Naive thymus-derived CD4-positive, alpha-beta T cell (primary cell): ENCODE data around the gene SECISBP2. TPM values are rescaled to one million over a fixed set of nuclear protein-coding genes. Genes with fewer than 3 reads are reported as not detected.

Experiments used
- ATAC-seq: fragments of 150-1000 bp; cut with Tn5 transposase; 2 replicates; pipeline ENCODE4 v1.10.0; 2021; ENCODE audit warnings: mild to moderate bottlenecking, moderate library complexity
- CTCF ChIA-PET: fragments of 350-600 bp; sonication (Branson Sonifier 250); formaldehyde crosslinking; loops from one replicate; lab custom pipeline; 2021; ENCODE audit warnings: antibody characterized with exemption; lab: Charles Lee
- POLR2A ChIA-PET: fragments of 350-600 bp; sonication (Branson Sonifier 250); formaldehyde crosslinking; loops from one replicate; lab custom pipeline; 2021; ENCODE audit warnings: antibody characterized with exemption, inconsistent platforms; lab: Charles Lee
- DNase-seq, 9 donors: peaks; one replicate each; pipeline versions ENCODE4 v3.0.0 to v3.0.0-alpha.2; 2020 to 2022; ENCODE audit warnings: mixed read lengths in 1 of 9
- H3K27ac ChIP-seq: one replicate; pipeline ENCODE4 v1.7.0; 2013; ENCODE audit warnings: mild to moderate bottlenecking, low read depth, low read length, moderate library complexity
- H3K27me3 ChIP-seq, 2 donors: one replicate each; pipeline ENCODE4 v1.7.0; 2013; ENCODE audit warnings: low read length in 2 of 2, mild to moderate bottlenecking in 2 of 2, moderate library complexity in 2 of 2; ENCODE audit not compliant: control insufficient read depth in 2 of 2, insufficient read depth in 2 of 2
- H3K36me3 ChIP-seq, 3 experiments: 1 replicate in 2 of 3; 2 replicates in 1 of 3; pipeline ENCODE4 v1.7.0; 2013; ENCODE audit warnings: low read length in 3 of 3, mild to moderate bottlenecking in 3 of 3, moderate library complexity in 1 of 3; ENCODE audit not compliant: insufficient read depth in 3 of 3, control insufficient read depth in 2 of 3
- H3K4me1 ChIP-seq, 2 donors: one replicate each; pipeline ENCODE4 v1.7.0; 2013; ENCODE audit warnings: low read length in 2 of 2, mild to moderate bottlenecking in 2 of 2, moderate library complexity in 1 of 2; ENCODE audit not compliant: control insufficient read depth in 2 of 2, insufficient read depth in 2 of 2
- H3K4me3 ChIP-seq: 2 replicates; pipeline ENCODE4 v1.7.0; 2013; ENCODE audit warnings: mild to moderate bottlenecking, low read length
- H3K9me3 ChIP-seq, 3 experiments: 1 replicate in 2 of 3; 2 replicates in 1 of 3; pipeline ENCODE4 v1.7.0; 2013; ENCODE audit warnings: low read length in 3 of 3; ENCODE audit not compliant: control insufficient read depth in 2 of 3
- H3K27ac Mint-ChIP-seq, 9 donors: one replicate each; pipeline ENCODE4 v1.8.0; 2020 to 2022; ENCODE audit warnings: mixed read lengths in 9 of 9, mild to moderate bottlenecking in 8 of 9, moderate library complexity in 5 of 9, inconsistent platforms in 2 of 9
- H3K27me3 Mint-ChIP-seq, 5 donors: one replicate each; pipeline ENCODE4 v1.8.0; 2021 to 2022; ENCODE audit warnings: mixed read lengths in 5 of 5, mild to moderate bottlenecking in 1 of 5
- H3K36me3 Mint-ChIP-seq, 5 donors: one replicate each; pipeline ENCODE4 v1.8.0; 2020 to 2022; ENCODE audit warnings: mixed read lengths in 5 of 5, mild to moderate bottlenecking in 3 of 5, inconsistent platforms in 1 of 5
- H3K4me1 Mint-ChIP-seq, 7 donors: one replicate each; pipeline ENCODE4 v1.8.0; 2020 to 2022; ENCODE audit warnings: mixed read lengths in 7 of 7, mild to moderate bottlenecking in 3 of 7, inconsistent platforms in 1 of 7
- H3K4me3 Mint-ChIP-seq, 10 donors: one replicate each; pipeline ENCODE4 v1.8.0; 2020 to 2022; ENCODE audit warnings: mild to moderate bottlenecking in 10 of 10, mixed read lengths in 10 of 10, moderate library complexity in 6 of 10, inconsistent platforms in 2 of 10
- H3K9me3 Mint-ChIP-seq, 11 donors: one replicate each; pipeline ENCODE4 v1.8.0; 2020 to 2022; ENCODE audit warnings: mixed read lengths in 11 of 11, mild to moderate bottlenecking in 4 of 11, inconsistent platforms in 1 of 11, moderate library complexity in 1 of 11
- intact Hi-C, 2 donors: fragments of 100-400 bp; cut with micrococcal nuclease; formaldehyde crosslinking; loops; one replicate each; pipeline ENCODE4 v1.15.1; 2023
- polyA plus RNA-seq, 2 donors: library from polyadenylated mRNA; unstranded; fragments of 300-500 nt; fragmentation: Illumina TruSeq; gene quantifications; one replicate each; pipeline ENCODE4 v1.2.3, GENCODE V29; 2021
- total RNA-seq, 6 experiments: library from RNA in 5 of 6; stranded (reverse) in 5 of 6; gene quantifications; 1 replicate in 5 of 6; 2 replicates in 1 of 6; pipeline ENCODE4 v1.2.3 and lab custom pipeline; 2021 to 2026

SECISBP2 gene
- total and polyA plus RNA-seq, 7 experiments from 2014 or later, result 20.1 to 130 (median 100) TPM

- Histone ChIP-seq H3K27ac (no peak overlapping the region), H3K36me3 (peaks cover 17 to 91% (median 20%) of the 10 kb centered on the region in 3 experiments), H3K9me3 (no peaks in the 10 kb centered on the region), H3K27me3 (no peaks in the 10 kb centered on the region), H3K4me1 (no peaks in the 10 kb centered on the region), H3K4me3 (no peak overlapping the region)
- Mint-ChIP-seq H3K4me3 (no peak overlapping the region), H3K36me3 (peaks cover 15 to 49% (median 27%) of the 10 kb centered on the region in 5 donors), H3K4me1 (peaks cover 4 to 15% (median 12%) of the 10 kb centered on the region in 7 donors), H3K27ac (peak overlapping the region in 7 of 9 donors; percentile 34 to 90 (median 44)), H3K27me3 (no peaks in the 10 kb centered on the region), H3K9me3 (peaks cover 0 to 8% (median 0%) of the 10 kb centered on the region in 11 donors)
- no peak for ATAC-seq
- ChIA-PET POLR2A (no interaction called here), CTCF (no interaction called here)
- no peak for DNase-seq
- intact Hi-C loops, result no loop called here
These were observed 41.5 kb downstream of the SECISBP2 start for GRCh38 chr9:89359751-89360261.

GRCh38 chr9:89360465-89360864, 42.2 kb downstream of the SECISBP2 start:
- Mint-ChIP-seq H3K9me3 (peaks cover 0 to 8% (median 0%) of the 10 kb centered on the region in 11 donors), H3K27me3 (no peaks in the 10 kb centered on the region), H3K4me3 (no peak overlapping the region), H3K4me1 (peaks cover 5 to 17% (median 14%) of the 10 kb centered on the region in 7 donors), H3K36me3 (peaks cover 15 to 49% (median 24%) of the 10 kb centered on the region in 5 donors), H3K27ac (peak overlapping the region in 8 of 9 donors; percentile 32 to 85 (median 74))
- intact Hi-C loops, result no loop called here
- Histone ChIP-seq H3K9me3 (no peaks in the 10 kb centered on the region), H3K27ac (no peak overlapping the region), H3K27me3 (no peaks in the 10 kb centered on the region), H3K4me1 (no peaks in the 10 kb centered on the region), H3K36me3 (peaks cover 11 to 84% (median 20%) of the 10 kb centered on the region in 3 experiments), H3K4me3 (no peak overlapping the region)
- ChIA-PET CTCF (no interaction called here), POLR2A (no interaction called here)
- ATAC-seq (no peak), DNase-seq (no peak)

- Histone ChIP-seq H3K4me1 (no peaks in the 10 kb centered on the region), H3K4me3 (no peak overlapping the region), H3K9me3 (no peaks in the 10 kb centered on the region), H3K27me3 (no peaks in the 10 kb centered on the region), H3K36me3 (peaks cover 7 to 78% (median 20%) of the 10 kb centered on the region in 3 experiments), H3K27ac (no peak overlapping the region)
- peak overlapping the region in 7 of 9 donors; percentile 44 to 85 (median 78) for H3K27ac Mint-ChIP-seq
- ATAC-seq, result no peak
- H3K27me3 Mint-ChIP-seq, result no peaks in the 10 kb centered on the region
- peaks cover 0 to 8% (median 0%) of the 10 kb centered on the region in 11 donors for H3K9me3 Mint-ChIP-seq
- H3K4me1 Mint-ChIP-seq, result peaks cover 9 to 18% (median 12%) of the 10 kb centered on the region in 7 donors
- no peak for DNase-seq
- H3K4me3 Mint-ChIP-seq, result no peak overlapping the region
- ChIA-PET CTCF (no interaction called here), POLR2A (no interaction called here)
- peaks cover 15 to 45% (median 21%) of the 10 kb centered on the region in 5 donors for H3K36me3 Mint-ChIP-seq
- intact Hi-C loops, result no loop called here
These were observed 42.7 kb downstream of the SECISBP2 start for GRCh38 chr9:89361031-89361430.

- ChIA-PET POLR2A (interaction anchor here (0.6 kb wide), 1 partner anchor 62 kb away, joined by 3 read pairs; no protein-coding TSS in a partner anchor), CTCF (no interaction called here)
- Mint-ChIP-seq H3K27me3 (no peaks in the 10 kb centered on the region), H3K9me3 (peaks cover 0 to 8% (median 0%) of the 10 kb centered on the region in 11 donors), H3K36me3 (peaks cover 14 to 40% (median 15%) of the 10 kb centered on the region in 5 donors), H3K27ac (peak overlapping the region in 8 of 9 donors; percentile 14 to 85 (median 64)), H3K4me1 (peaks cover 5 to 26% (median 12%) of the 10 kb centered on the region in 7 donors), H3K4me3 (peak overlapping the region in 1 of 10 donors; percentile 6)
- no peaks in the 10 kb centered on the region for H3K27me3 ChIP-seq
- H3K4me1 ChIP-seq, result no peaks in the 10 kb centered on the region
- no peak for DNase-seq
- no peak overlapping the region for H3K27ac ChIP-seq
- H3K4me3 ChIP-seq, result no peak overlapping the region
- H3K9me3 ChIP-seq, result no peaks in the 10 kb centered on the region
- H3K36me3 ChIP-seq, result peaks cover 7 to 68% (median 20%) of the 10 kb centered on the region in 3 experiments
- intact Hi-C loops, result no loop called here
- no peak for ATAC-seq
These were observed 43.7 kb downstream of the SECISBP2 start for GRCh38 chr9:89361816-89362646.

- Histone ChIP-seq H3K36me3 (peaks cover 7 to 61% (median 24%) of the 10 kb centered on the region in 3 experiments), H3K4me1 (no peaks in the 10 kb centered on the region), H3K4me3 (no peak overlapping the region), H3K27ac (no peak overlapping the region), H3K27me3 (no peaks in the 10 kb centered on the region), H3K9me3 (no peaks in the 10 kb centered on the region)
- H3K9me3 Mint-ChIP-seq, result peaks cover 0 to 6% (median 0%) of the 10 kb centered on the region in 11 donors
- peak overlapping the region in 4 of 9 donors; percentile 28 to 69 (median 58) for H3K27ac Mint-ChIP-seq
- H3K36me3 Mint-ChIP-seq, result peaks cover 14 to 33% (median 15%) of the 10 kb centered on the region in 5 donors
- no peak overlapping the region for H3K4me3 Mint-ChIP-seq
- ChIA-PET CTCF (no interaction called here), POLR2A (interaction anchor here (0.6 kb wide), 1 partner anchor 61 kb away, joined by 3 read pairs; no protein-coding TSS in a partner anchor)
- ATAC-seq (no peak), DNase-seq (no peak)
- H3K27me3 Mint-ChIP-seq, result no peaks in the 10 kb centered on the region
- peaks cover under 1 to 26% (median 10%) of the 10 kb centered on the region in 7 donors for H3K4me1 Mint-ChIP-seq
- intact Hi-C loops, result no loop called here
These were observed 44.5 kb downstream of the SECISBP2 start for GRCh38 chr9:89362647-89363310.

GRCh38 chr9:89363311-89363670, 45.0 kb downstream of the SECISBP2 start:
- CTCF ChIA-PET, result no interaction called here

More at GRCh38 chr9:89363311-89363670, 45.0 kb downstream of the SECISBP2 start:
- POLR2A ChIA-PET, result no interaction called here
- Histone ChIP-seq H3K27ac (no peak overlapping the region), H3K4me3 (no peak overlapping the region), H3K9me3 (no peaks in the 10 kb centered on the region), H3K4me1 (no peaks in the 10 kb centered on the region), H3K36me3 (peaks cover 6 to 56% (median 24%) of the 10 kb centered on the region in 3 experiments), H3K27me3 (no peaks in the 10 kb centered on the region)
- H3K36me3 Mint-ChIP-seq, result peaks cover 12 to 31% (median 15%) of the 10 kb centered on the region in 5 donors
- H3K9me3 Mint-ChIP-seq, result peaks cover 0 to 6% (median 0%) of the 10 kb centered on the region in 11 donors
- intact Hi-C loops, result no loop called here
- H3K4me3 Mint-ChIP-seq, result no peak overlapping the region
- DNase-seq (no peak), ATAC-seq (no peak)
- H3K4me1 Mint-ChIP-seq, result peaks cover 4 to 26% (median 12%) of the 10 kb centered on the region in 7 donors
- H3K27ac Mint-ChIP-seq, result peak overlapping the region in 4 of 9 donors; percentile 28 to 57 (median 34)
- H3K27me3 Mint-ChIP-seq, result no peaks in the 10 kb centered on the region
